Measurements from ENCODE around the gene KPNA6. TPM values are rescaled to one million over a fixed set of nuclear protein-coding genes. Genes with fewer than 3 reads are reported as not detected.
"Not testable (repeated sequence)": the region's sequence is repeated elsewhere in the genome, so short reads cannot be mapped to it uniquely, and the experiment has no call there.

The KPNA6 gene
- total RNA-seq, 1 experiment from 2014 or later, result 45.8 TPM

DNA sequence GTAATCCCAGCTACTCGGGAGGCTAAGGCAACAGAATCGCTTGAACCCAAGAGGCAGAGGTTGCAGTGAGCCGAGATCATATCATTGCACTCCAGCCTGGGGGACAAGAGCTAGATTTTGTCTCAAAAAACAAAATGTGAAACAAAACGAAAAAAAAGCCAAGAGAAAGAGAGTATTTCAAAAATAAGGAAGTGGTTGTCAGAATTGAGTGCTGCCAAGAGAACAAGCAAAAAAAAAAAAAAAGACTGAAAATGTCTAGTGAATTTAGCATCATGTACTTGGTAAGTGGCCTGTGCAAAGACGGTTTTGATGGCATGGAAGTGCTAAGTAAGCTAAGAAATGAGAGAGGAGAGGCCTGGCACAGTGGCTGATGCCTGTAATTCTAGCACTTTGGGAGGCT, 14.3 kb downstream of the KPNA6 start:
- H3K36me3 ChIP-seq (ENCODE audit: low read depth, low read length), result 0 out of 2 replicates have a peak, but pooled peaks cover 4% of the 10 kb centered on the region
- H3K4me2 ChIP-seq (ENCODE audit: low read length), result no peak overlapping the region
- no peaks in the 10 kb centered on the region for H3K9me2 ChIP-seq (replicated peaks; ENCODE audit: low read length)
- ChIA-PET CTCF (interaction anchor here (0.7 kb wide), 1 partner anchor 84 kb away, joined by 13 read pairs; no protein-coding TSS in a partner anchor), POLR2A (ENCODE audit: unreplicated experiment) (no interaction called here)
- no TSS peak for BruUV-seq (replicated peaks)
- ATAC-seq (no peak), DNase-seq (no peak)
- H3K79me2 ChIP-seq (ENCODE audit: low read length), result peaks cover 97% of the 10 kb centered on the region
- H3F3A ChIP-seq (ENCODE audit: low read length, unreplicated experiment), result no peaks in the 10 kb centered on the region
- no peak overlapping the region for H2AFZ ChIP-seq (ENCODE audit: low read length)
- peaks cover 16% of the 10 kb centered on the region; the same call in 1 of the 2 replicates for H4K20me1 ChIP-seq (ENCODE audit: low read length)
- TF ChIP-seq EZH2 (IDR thresholded peaks at IDR 0.05; ENCODE audit: low read length, unreplicated experiment), result no peak
- TF ChIP-seq EZH2phosphoT487 (IDR thresholded peaks at IDR 0.05; ENCODE audit: borderline replicate concordance, low read length), result no peak
- TF ChIP-seq, protein P1, sequence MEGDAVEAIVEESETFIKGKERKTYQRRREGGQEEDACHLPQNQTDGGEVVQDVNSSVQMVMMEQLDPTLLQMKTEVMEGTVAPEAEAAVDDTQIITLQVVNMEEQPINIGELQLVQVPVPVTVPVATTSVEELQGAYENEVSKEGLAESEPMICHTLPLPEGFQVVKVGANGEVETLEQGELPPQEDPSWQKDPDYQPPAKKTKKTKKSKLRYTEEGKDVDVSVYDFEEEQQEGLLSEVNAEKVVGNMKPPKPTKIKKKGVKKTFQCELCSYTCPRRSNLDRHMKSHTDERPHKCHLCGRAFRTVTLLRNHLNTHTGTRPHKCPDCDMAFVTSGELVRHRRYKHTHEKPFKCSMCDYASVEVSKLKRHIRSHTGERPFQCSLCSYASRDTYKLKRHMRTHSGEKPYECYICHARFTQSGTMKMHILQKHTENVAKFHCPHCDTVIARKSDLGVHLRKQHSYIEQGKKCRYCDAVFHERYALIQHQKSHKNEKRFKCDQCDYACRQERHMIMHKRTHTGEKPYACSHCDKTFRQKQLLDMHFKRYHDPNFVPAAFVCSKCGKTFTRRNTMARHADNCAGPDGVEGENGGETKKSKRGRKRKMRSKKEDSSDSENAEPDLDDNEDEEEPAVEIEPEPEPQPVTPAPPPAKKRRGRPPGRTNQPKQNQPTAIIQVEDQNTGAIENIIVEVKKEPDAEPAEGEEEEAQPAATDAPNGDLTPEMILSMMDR (conservative IDR thresholded peaks at IDR 0.05; ENCODE audit: low read depth, low read length), result no peak
- intact Hi-C loops (cut with micrococcal nuclease), result no loop called here
- H3K27ac ChIP-seq (ENCODE audit: low read length), result no peak overlapping the region
- no peak overlapping the region for H3K4me3 ChIP-seq (ENCODE audit: low read length)
- no peaks in the 10 kb centered on the region for H3K4me1 ChIP-seq (ENCODE audit: insufficient read depth, low read length)
- no peak overlapping the region for H3K9ac ChIP-seq (ENCODE audit: low read length)
- no peaks in the 10 kb centered on the region for H3K27me3 ChIP-seq (ENCODE audit: low read length)
- H3K9me3 ChIP-seq (ENCODE audit: low read length), result no peaks in the 10 kb centered on the region

DNA sequence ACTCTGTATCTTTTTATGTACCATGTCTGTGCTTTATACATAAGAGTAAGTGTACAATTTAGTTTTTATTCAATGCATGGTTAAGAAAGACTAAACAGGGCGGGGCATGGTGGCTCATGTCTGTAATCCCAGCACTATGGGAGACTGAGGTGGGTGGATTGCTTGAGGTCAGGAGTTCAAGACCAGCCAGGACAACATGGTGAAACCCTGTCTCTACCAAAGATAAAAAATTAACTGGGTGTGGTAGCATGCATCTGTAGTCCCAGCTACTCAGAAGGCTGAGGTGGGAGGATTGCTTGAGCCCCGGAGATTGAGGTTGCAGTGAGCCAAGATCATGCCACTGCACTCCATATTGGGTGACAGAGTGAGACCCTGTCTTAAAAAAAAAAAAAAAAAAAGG, 15.5 kb downstream of the KPNA6 start:
- H3K27ac ChIP-seq (ENCODE audit: low read length); POLR2A ChIA-PET (ENCODE audit: unreplicated experiment); H3F3A ChIP-seq (ENCODE audit: low read length, unreplicated experiment); H2AFZ ChIP-seq (ENCODE audit: low read length); BruUV-seq (replicated peaks); H3K4me2 ChIP-seq (ENCODE audit: low read length); H3K4me1 ChIP-seq (ENCODE audit: insufficient read depth, low read length); CTCF ChIA-PET; intact Hi-C loops (cut with micrococcal nuclease); DNase-seq; H3K9me2 ChIP-seq (replicated peaks; ENCODE audit: low read length); H3K27me3 ChIP-seq (ENCODE audit: low read length); H3K36me3 ChIP-seq (ENCODE audit: low read depth, low read length); H4K20me1 ChIP-seq (ENCODE audit: low read length); H3K9me3 ChIP-seq (ENCODE audit: low read length); ATAC-seq; H3K9ac ChIP-seq (ENCODE audit: low read length); H3K4me3 ChIP-seq (ENCODE audit: low read length): not testable (repeated sequence)
- H3K79me2 ChIP-seq (ENCODE audit: low read length), result peaks cover 96% of the 10 kb centered on the region

DNA sequence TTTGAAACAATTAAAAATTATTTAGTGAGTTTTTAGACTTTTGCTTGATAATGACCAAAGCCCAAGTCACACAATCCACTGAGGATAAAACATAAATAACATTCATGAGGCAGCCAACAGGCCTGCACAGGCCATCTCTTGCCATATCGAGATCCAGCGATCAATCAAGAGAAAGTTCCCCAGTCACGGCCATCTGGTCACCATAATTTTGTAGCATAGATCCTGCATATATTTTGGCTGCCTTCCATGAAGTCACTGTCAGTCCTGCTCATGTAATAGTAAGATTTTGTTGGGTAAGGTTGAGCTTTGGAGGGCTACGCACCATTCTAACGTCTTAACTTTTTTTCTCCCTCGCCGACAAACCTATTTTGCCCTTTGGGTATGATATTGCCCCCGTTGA, 17.5 kb downstream of the KPNA6 start:
- ATAC-seq, result no peak
- POLR2A ChIA-PET (ENCODE audit: unreplicated experiment), result no interaction called here
- no TSS peak for BruUV-seq (replicated peaks)
- TF ChIP-seq, protein P1 (conservative IDR thresholded peaks at IDR 0.05; ENCODE audit: low read depth, low read length), result no peak
- TF ChIP-seq EZH2 (IDR thresholded peaks at IDR 0.05; ENCODE audit: low read length, unreplicated experiment) (no peak), EZH2phosphoT487 (IDR thresholded peaks at IDR 0.05; ENCODE audit: borderline replicate concordance, low read length) (no peak)
- Histone ChIP-seq H3K9me2 (replicated peaks; ENCODE audit: low read length) (no peaks in the 10 kb centered on the region), H3K36me3 (ENCODE audit: low read depth, low read length) (0 out of 2 replicates have a peak, but pooled peaks cover 6% of the 10 kb centered on the region), H3F3A (ENCODE audit: low read length, unreplicated experiment) (no peaks in the 10 kb centered on the region), H3K27me3 (ENCODE audit: low read length) (no peaks in the 10 kb centered on the region), H2AFZ (ENCODE audit: low read length) (no peak overlapping the region), H3K9me3 (ENCODE audit: low read length) (no peaks in the 10 kb centered on the region), H3K27ac (ENCODE audit: low read length) (no peak overlapping the region), H3K9ac (ENCODE audit: low read length) (no peak overlapping the region), H3K4me1 (ENCODE audit: insufficient read depth, low read length) (no peaks in the 10 kb centered on the region), H3K4me3 (ENCODE audit: low read length) (no peak overlapping the region), H3K79me2 (ENCODE audit: low read length) (peaks cover 97% of the 10 kb centered on the region), H3K4me2 (ENCODE audit: low read length) (no peak overlapping the region), H4K20me1 (ENCODE audit: low read length) (peaks cover 11% of the 10 kb centered on the region; the same call in 1 of the 2 replicates)
- no peak for DNase-seq
- intact Hi-C loops (cut with micrococcal nuclease), result no loop called here
- CTCF ChIA-PET, result no interaction called here
